ENCODE measurements around the gene HOXB9.

HOXB9 gene

GRCh38 chr17:48637323-48638260, 11.4 kb upstream of the HOXB9 start:
- DNase-seq = no peak

GRCh38 chr17:48636177-48637018, 10.2 kb upstream of the HOXB9 start:
- peak; percentile 90 for DNase-seq

GRCh38 chr17:48634493-48635208, 8.5 kb upstream of the HOXB9 start:
- no peak for DNase-seq

GRCh38 chr17:48633266-48633677, 7.1 kb upstream of the HOXB9 start:
- no peak for DNase-seq

GRCh38 chr17:48632579-48633265, 6.6 kb upstream of the HOXB9 start:
- no peak for DNase-seq

- no peak for DNase-seq
These were observed 5.8 kb upstream of the HOXB9 start for GRCh38 chr17:48631693-48632578.

GRCh38 chr17:48630925-48631692, 5.0 kb upstream of the HOXB9 start:
- DNase-seq = no peak

- DNase-seq = no peak
These were observed 4.1 kb upstream of the HOXB9 start for GRCh38 chr17:48630009-48630924.

- DNase-seq = no peak
These were observed 3.2 kb upstream of the HOXB9 start for GRCh38 chr17:48629411-48629759.

- no peak for DNase-seq
These were observed 2.7 kb upstream of the HOXB9 start for GRCh38 chr17:48628649-48629410.

GRCh38 chr17:48627623-48628521, 1.7 kb upstream of the HOXB9 start:
- DNase-seq = no peak

GRCh38 chr17:48627118-48627597, 1.0 kb upstream of the HOXB9 start:
- no peak for DNase-seq

GRCh38 chr17:48625495-48626244, 488 bp downstream of the HOXB9 start:
- peak; percentile 85 for DNase-seq

GRCh38 chr17:48624544-48625494, 1.3 kb downstream of the HOXB9 start:
- no peak for DNase-seq

- no peak for DNase-seq
These were observed 2.0 kb downstream of the HOXB9 start for GRCh38 chr17:48624118-48624517.

GRCh38 chr17:48623583-48623982, 2.6 kb downstream of the HOXB9 start:
- DNase-seq = no peak

Data from activated CD8-positive, alpha-beta memory T cell treated with anti-CD3 and anti-CD28 coated beads for 24 hours (primary cell).